ENCODE data around the gene PTPRJ.
A peak's percentile ranks its signal among the peaks of the same experiment; 100 is the strongest.

Gene PTPRJ

DNA sequence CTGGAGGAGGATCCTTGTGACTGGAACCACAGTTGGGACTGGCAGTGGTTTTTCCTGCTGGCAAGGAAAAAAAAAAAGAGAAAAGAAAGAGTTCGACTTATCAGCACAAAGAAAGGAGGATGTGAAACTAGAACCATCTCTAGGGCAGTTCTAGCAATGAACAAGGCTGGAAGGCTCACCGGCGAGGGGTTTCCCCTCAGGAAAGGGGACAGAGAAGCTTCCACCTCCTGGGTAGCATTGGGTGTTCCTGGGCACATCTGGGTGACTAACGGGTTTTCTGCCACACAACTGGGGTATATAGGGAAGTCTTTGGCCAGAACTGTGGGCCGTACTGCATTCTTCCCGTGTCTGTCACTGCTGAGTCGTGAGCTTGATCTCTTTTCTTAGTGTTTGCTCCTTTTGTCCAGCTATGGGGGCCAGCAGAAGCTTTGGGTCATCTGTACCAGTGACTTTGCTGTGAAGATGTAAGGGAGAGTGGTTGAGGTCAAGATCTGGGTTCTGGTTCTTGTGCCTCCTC lies 126.9 kb downstream of the PTPRJ start:
- peak in 2 of 3 donors; percentile 22 to 36 for DNase-seq
- Histone ChIP-seq H3K4me1 (ENCODE audit: control extremely low read depth in 1 of 4, control insufficient read depth in 4 of 4, insufficient read depth in 4 of 4, low read length in 3 of 4) (peaks cover 5 to 27% (median 8%) of the 10 kb centered on the region in 4 experiments), H3K9me3 (ENCODE audit: control extremely low read depth in 1 of 5, control insufficient read depth in 4 of 5, insufficient read depth in 2 of 5, low read depth in 1 of 5, low read length in 4 of 5) (no peaks in the 10 kb centered on the region), H3K27ac (ENCODE audit: insufficient read depth in 1 of 2, low read depth in 1 of 2, low read length in 2 of 2, poor library complexity in 1 of 2, severe bottlenecking in 2 of 2) (no peak overlapping the region), H3K4me3 (ENCODE audit: control insufficient read depth in 1 of 7, extremely low read depth in 1 of 7, insufficient read depth in 4 of 7, low read depth in 2 of 7, low read length in 6 of 7) (no peak overlapping the region), H3K36me3 (ENCODE audit: control insufficient read depth in 4 of 4, insufficient read depth in 4 of 4, low read length in 3 of 4) (no peaks in the 10 kb centered on the region), H3K27me3 (replicated peaks in 2 of 5; ENCODE audit: control insufficient read depth in 4 of 5, insufficient read depth in 5 of 5, low read length in 4 of 5) (no peaks in the 10 kb centered on the region)
- ChIA-PET CTCF (interaction anchor here (1.1 to 20.8 kb wide), 11 partner anchors 8 to 189 kb away, joined by 3 to 272 read pairs (median 5); no protein-coding TSS in a partner anchor), POLR2A (interaction anchor here (0.6 kb wide), 1 partner anchor 78 kb away, joined by 3 read pairs; no protein-coding TSS in a partner anchor)
- WGBS (ENCODE audit: insufficient coverage): 68% methylated on average over 7 of the region's 7 CpGs

GRCh38 chr11:48108231-48109045 lies 128.1 kb downstream of the PTPRJ start:
- no peak overlapping the region for H3K27ac ChIP-seq (ENCODE audit: insufficient read depth in 1 of 2, low read depth in 1 of 2, low read length in 2 of 2, poor library complexity in 1 of 2, severe bottlenecking in 2 of 2)
- 76% methylated on average over 8 of the region's 11 CpGs for WGBS (ENCODE audit: insufficient coverage)
- no peaks in the 10 kb centered on the region for H3K27me3 ChIP-seq (replicated peaks in 2 of 5; ENCODE audit: control insufficient read depth in 4 of 5, insufficient read depth in 5 of 5, low read length in 4 of 5)
- H3K9me3 ChIP-seq (ENCODE audit: control extremely low read depth in 1 of 5, control insufficient read depth in 4 of 5, insufficient read depth in 2 of 5, low read depth in 1 of 5, low read length in 4 of 5): no peaks in the 10 kb centered on the region
- POLR2A ChIA-PET: no interaction called here
- CTCF ChIA-PET: interaction anchor here (0.6 to 20.8 kb wide), 22 partner anchors 8 to 218 kb away, joined by 3 to 272 read pairs (median 4); no protein-coding TSS in a partner anchor
- DNase-seq: no peak
- peaks cover 5 to 27% (median 8%) of the 10 kb centered on the region in 4 experiments for H3K4me1 ChIP-seq (ENCODE audit: control extremely low read depth in 1 of 4, control insufficient read depth in 4 of 4, insufficient read depth in 4 of 4, low read length in 3 of 4)
- no peak overlapping the region for H3K4me3 ChIP-seq (ENCODE audit: control insufficient read depth in 1 of 7, extremely low read depth in 1 of 7, insufficient read depth in 4 of 7, low read depth in 2 of 7, low read length in 6 of 7)
- H3K36me3 ChIP-seq (ENCODE audit: control insufficient read depth in 4 of 4, insufficient read depth in 4 of 4, low read length in 3 of 4): no peaks in the 10 kb centered on the region

- Histone ChIP-seq H3K27ac (ENCODE audit: insufficient read depth in 1 of 2, low read depth in 1 of 2, low read length in 2 of 2, poor library complexity in 1 of 2, severe bottlenecking in 2 of 2) (no peak overlapping the region), H3K36me3 (ENCODE audit: control insufficient read depth in 4 of 4, insufficient read depth in 4 of 4, low read length in 3 of 4) (no peaks in the 10 kb centered on the region), H3K27me3 (replicated peaks in 2 of 5; ENCODE audit: control insufficient read depth in 4 of 5, insufficient read depth in 5 of 5, low read length in 4 of 5) (no peaks in the 10 kb centered on the region), H3K4me1 (ENCODE audit: control extremely low read depth in 1 of 4, control insufficient read depth in 4 of 4, insufficient read depth in 4 of 4, low read length in 3 of 4) (peaks cover 5 to 27% (median 8%) of the 10 kb centered on the region in 4 experiments), H3K4me3 (ENCODE audit: control insufficient read depth in 1 of 7, extremely low read depth in 1 of 7, insufficient read depth in 4 of 7, low read depth in 2 of 7, low read length in 6 of 7) (peak overlapping the region in 3 of 7 experiments; percentile 6 to 45 (median 39)), H3K9me3 (ENCODE audit: control extremely low read depth in 1 of 5, control insufficient read depth in 4 of 5, insufficient read depth in 2 of 5, low read depth in 1 of 5, low read length in 4 of 5) (no peaks in the 10 kb centered on the region)
- 100% methylated on average over 4 of the region's 5 CpGs for WGBS (ENCODE audit: insufficient coverage)
- DNase-seq: peak; percentile 43 to 50 (median 48)
- ChIA-PET POLR2A (no interaction called here), CTCF (interaction anchor here (0.7 to 20.8 kb wide), 11 partner anchors 9 to 219 kb away, joined by 3 to 272 read pairs (median 4); no protein-coding TSS in a partner anchor)
Observed at GRCh38 chr11:48109046-48109666, 128.8 kb downstream of the PTPRJ start.

- peaks cover 0 to 11% (median 4%) of the 10 kb centered on the region in 5 experiments for H3K9me3 ChIP-seq (ENCODE audit: control extremely low read depth in 1 of 5, control insufficient read depth in 4 of 5, insufficient read depth in 2 of 5, low read depth in 1 of 5, low read length in 4 of 5)
- no peaks in the 10 kb centered on the region for H3K36me3 ChIP-seq (ENCODE audit: control insufficient read depth in 4 of 4, insufficient read depth in 4 of 4, low read length in 3 of 4)
- 100% methylated on average over 1 of the region's 2 CpGs for WGBS (ENCODE audit: insufficient coverage)
- H3K4me3 ChIP-seq (ENCODE audit: control insufficient read depth in 1 of 7, extremely low read depth in 1 of 7, insufficient read depth in 4 of 7, low read depth in 2 of 7, low read length in 6 of 7): no peak overlapping the region
- H3K4me1 ChIP-seq (ENCODE audit: control extremely low read depth in 1 of 4, control insufficient read depth in 4 of 4, insufficient read depth in 4 of 4, low read length in 3 of 4): peaks cover 5 to 27% (median 8%) of the 10 kb centered on the region in 4 experiments
- ChIA-PET CTCF (interaction anchor here (1.1 to 20.8 kb wide), 4 partner anchors 12 to 176 kb away, joined by 4 to 272 read pairs (median 6); no protein-coding TSS in a partner anchor), POLR2A (no interaction called here)
- H3K27me3 ChIP-seq (replicated peaks in 2 of 5; ENCODE audit: control insufficient read depth in 4 of 5, insufficient read depth in 5 of 5, low read length in 4 of 5): no peaks in the 10 kb centered on the region
- H3K27ac ChIP-seq (ENCODE audit: insufficient read depth in 1 of 2, low read depth in 1 of 2, low read length in 2 of 2, poor library complexity in 1 of 2, severe bottlenecking in 2 of 2): no peak overlapping the region
- DNase-seq: no peak
Observed at GRCh38 chr11:48110509-48110766, 130.1 kb downstream of the PTPRJ start.

- POLR2A ChIA-PET: no interaction called here
- H3K4me1 ChIP-seq (ENCODE audit: control extremely low read depth in 1 of 4, control insufficient read depth in 4 of 4, insufficient read depth in 4 of 4, low read length in 3 of 4): peaks cover 5 to 24% (median 8%) of the 10 kb centered on the region in 4 experiments
- H3K27ac ChIP-seq (ENCODE audit: insufficient read depth in 1 of 2, low read depth in 1 of 2, low read length in 2 of 2, poor library complexity in 1 of 2, severe bottlenecking in 2 of 2): no peak overlapping the region
- CTCF ChIA-PET: interaction anchor here (0.9 to 20.8 kb wide), 6 partner anchors 8 to 259 kb away, joined by 3 to 272 read pairs (median 4); no protein-coding TSS in a partner anchor
- no peaks in the 10 kb centered on the region for H3K27me3 ChIP-seq (replicated peaks in 2 of 5; ENCODE audit: control insufficient read depth in 4 of 5, insufficient read depth in 5 of 5, low read length in 4 of 5)
- no peak overlapping the region for H3K4me3 ChIP-seq (ENCODE audit: control insufficient read depth in 1 of 7, extremely low read depth in 1 of 7, insufficient read depth in 4 of 7, low read depth in 2 of 7, low read length in 6 of 7)
- no peaks in the 10 kb centered on the region for H3K36me3 ChIP-seq (ENCODE audit: control insufficient read depth in 4 of 4, insufficient read depth in 4 of 4, low read length in 3 of 4)
- peaks cover 0 to 15% (median 4%) of the 10 kb centered on the region in 5 experiments for H3K9me3 ChIP-seq (ENCODE audit: control extremely low read depth in 1 of 5, control insufficient read depth in 4 of 5, insufficient read depth in 2 of 5, low read depth in 1 of 5, low read length in 4 of 5)
- 62% methylated on average over 2 of the region's 3 CpGs for WGBS (ENCODE audit: insufficient coverage)
- no peak for DNase-seq
Observed at GRCh38 chr11:48111891-48112290, 131.5 kb downstream of the PTPRJ start.

DNA sequence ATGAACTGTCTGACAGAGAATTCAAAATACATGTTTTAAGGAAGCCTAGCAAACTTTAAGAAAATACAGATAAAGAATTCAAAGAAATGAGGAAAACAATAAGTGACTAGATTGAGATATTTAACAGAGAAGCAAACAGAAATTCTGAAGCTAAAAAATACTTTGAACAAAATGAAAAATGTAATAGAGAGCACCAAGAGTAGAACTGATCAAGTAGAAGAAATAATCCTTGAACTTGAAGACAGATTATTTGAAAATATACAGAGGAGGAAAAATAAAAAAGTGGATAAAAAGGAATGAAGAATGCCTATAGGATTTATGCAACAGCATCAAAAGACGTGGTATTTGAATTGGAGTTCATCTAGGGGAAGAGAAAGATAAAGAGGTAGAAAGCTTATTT lies 134.4 kb downstream of the PTPRJ start:
- Histone ChIP-seq H3K4me3 (ENCODE audit: control insufficient read depth in 1 of 7, extremely low read depth in 1 of 7, insufficient read depth in 4 of 7, low read depth in 2 of 7, low read length in 6 of 7) (no peak overlapping the region), H3K27me3 (replicated peaks in 2 of 5; ENCODE audit: control insufficient read depth in 4 of 5, insufficient read depth in 5 of 5, low read length in 4 of 5) (peaks cover 0 to 3% (median 0%) of the 10 kb centered on the region in 5 experiments), H3K4me1 (ENCODE audit: control extremely low read depth in 1 of 4, control insufficient read depth in 4 of 4, insufficient read depth in 4 of 4, low read length in 3 of 4) (peaks cover 1 to 4% (median 1%) of the 10 kb centered on the region in 4 experiments), H3K27ac (ENCODE audit: insufficient read depth in 1 of 2, low read depth in 1 of 2, low read length in 2 of 2, poor library complexity in 1 of 2, severe bottlenecking in 2 of 2) (no peak overlapping the region), H3K9me3 (ENCODE audit: control extremely low read depth in 1 of 5, control insufficient read depth in 4 of 5, insufficient read depth in 2 of 5, low read depth in 1 of 5, low read length in 4 of 5) (peaks cover 0 to 15% (median 4%) of the 10 kb centered on the region in 5 experiments), H3K36me3 (ENCODE audit: control insufficient read depth in 4 of 4, insufficient read depth in 4 of 4, low read length in 3 of 4) (no peaks in the 10 kb centered on the region)
- POLR2A ChIA-PET: no interaction called here
- no CpG with 5 or more reads among the region's 1 CpG for WGBS (ENCODE audit: insufficient coverage)
- CTCF ChIA-PET: interaction anchor here (0.9 to 20.8 kb wide), 2 partner anchors 9 to 181 kb away, joined by 3 to 272 read pairs; no protein-coding TSS in a partner anchor
- peak in 2 of 3 donors; percentile 10 to 30 for DNase-seq

All from common myeloid progenitor, CD34-positive (primary cell).